ENCODE data around the gene ARL6IP4. TPM values are rescaled to one million over a fixed set of nuclear protein-coding genes. Genes with fewer than 3 reads are reported as not detected.
A peak's percentile ranks its signal among the peaks of the same experiment; 100 is the strongest.
"Not testable (repeated sequence)": the region's sequence is repeated elsewhere in the genome, so short reads cannot be mapped to it uniquely, and the experiment has no call there.

ARL6IP4 gene
- total RNA-seq, 2 donors from 2014 or later = 157 to 284 TPM

DNA sequence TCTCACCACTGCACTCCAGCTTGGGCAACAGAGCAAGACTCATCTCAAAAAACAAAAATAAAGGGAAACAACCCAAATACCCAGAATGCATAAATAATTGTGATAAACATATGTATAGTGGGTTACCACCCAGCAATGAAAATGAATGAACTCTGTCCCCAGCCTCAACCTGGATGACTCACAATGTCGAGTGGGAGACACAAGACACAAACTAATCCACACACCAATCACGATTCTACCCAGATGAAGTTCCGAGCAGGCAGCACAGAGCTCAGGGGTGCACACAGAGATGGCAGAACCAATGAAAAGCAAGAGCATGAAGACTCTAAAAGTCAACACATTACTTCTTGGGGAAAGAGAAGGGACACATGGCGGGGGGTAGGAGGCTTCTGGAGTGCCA, 41.4 kb upstream of the ARL6IP4 start:
- no peaks in the 10 kb centered on the region for H3K27me3 ChIP-seq
- H3K9me3 ChIP-seq = no peaks in the 10 kb centered on the region
- no peak overlapping the region for H3K4me3 ChIP-seq
- no peak for TF ChIP-seq CTCF (IDR thresholded peaks at IDR 0.05)
- H3K36me3 ChIP-seq = no peaks in the 10 kb centered on the region
- no peak for DNase-seq (ENCODE audit: low spot score)
- peaks cover 0 to 20% of the 10 kb centered on the region in 2 donors for H3K4me1 ChIP-seq
- no peak overlapping the region for H3K27ac ChIP-seq

GRCh38 chr12:122941351-122941750, 39.1 kb upstream of the ARL6IP4 start:
- H3K27me3 ChIP-seq; H3K36me3 ChIP-seq; DNase-seq (ENCODE audit: low spot score); H3K9me3 ChIP-seq; H3K4me3 ChIP-seq; H3K27ac ChIP-seq: not testable (repeated sequence)
- peaks cover 0 to 42% of the 10 kb centered on the region in 2 donors for H3K4me1 ChIP-seq

DNA sequence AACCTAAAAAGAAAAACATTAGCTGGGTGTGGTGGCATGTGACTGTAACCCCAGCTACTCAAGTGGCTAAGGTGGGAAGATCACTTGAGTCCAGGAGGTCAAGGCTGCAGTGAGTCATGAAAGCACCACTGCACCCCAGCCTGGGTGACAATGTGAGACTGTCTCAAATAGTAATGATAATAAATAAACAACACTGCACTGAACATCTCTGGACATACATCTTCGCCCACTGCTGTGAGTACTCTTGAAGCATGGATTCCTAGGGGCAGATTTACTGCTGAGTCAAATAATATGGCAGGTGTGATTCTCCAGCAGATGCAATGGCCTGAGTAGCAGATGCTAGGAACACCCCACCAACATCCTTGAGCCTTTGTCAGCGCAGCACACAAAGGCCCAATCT, 37.8 kb upstream of the ARL6IP4 start:
- H3K4me1 ChIP-seq = peaks cover 0 to 54% of the 10 kb centered on the region in 2 donors
- H3K36me3 ChIP-seq = no peaks in the 10 kb centered on the region
- no peak for DNase-seq (ENCODE audit: low spot score)
- no peaks in the 10 kb centered on the region for H3K9me3 ChIP-seq
- TF ChIP-seq CTCF (IDR thresholded peaks at IDR 0.05) = no peak
- no peak overlapping the region for H3K4me3 ChIP-seq
- H3K27ac ChIP-seq = peak overlapping the region in 1 of 2 donors; percentile 38
- no peaks in the 10 kb centered on the region for H3K27me3 ChIP-seq

- Histone ChIP-seq H3K9me3 (no peaks in the 10 kb centered on the region), H3K4me1 (peaks cover 0 to 60% of the 10 kb centered on the region in 2 donors), H3K27ac (peak overlapping the region; percentile 23 to 38), H3K27me3 (no peaks in the 10 kb centered on the region), H3K4me3 (no peak overlapping the region), H3K36me3 (no peaks in the 10 kb centered on the region)
- no peak for DNase-seq (ENCODE audit: low spot score)
- TF ChIP-seq CTCF (IDR thresholded peaks at IDR 0.05) = no peak
Measured at GRCh38 chr12:122943196-122943595, 37.3 kb upstream of the ARL6IP4 start.

DNA sequence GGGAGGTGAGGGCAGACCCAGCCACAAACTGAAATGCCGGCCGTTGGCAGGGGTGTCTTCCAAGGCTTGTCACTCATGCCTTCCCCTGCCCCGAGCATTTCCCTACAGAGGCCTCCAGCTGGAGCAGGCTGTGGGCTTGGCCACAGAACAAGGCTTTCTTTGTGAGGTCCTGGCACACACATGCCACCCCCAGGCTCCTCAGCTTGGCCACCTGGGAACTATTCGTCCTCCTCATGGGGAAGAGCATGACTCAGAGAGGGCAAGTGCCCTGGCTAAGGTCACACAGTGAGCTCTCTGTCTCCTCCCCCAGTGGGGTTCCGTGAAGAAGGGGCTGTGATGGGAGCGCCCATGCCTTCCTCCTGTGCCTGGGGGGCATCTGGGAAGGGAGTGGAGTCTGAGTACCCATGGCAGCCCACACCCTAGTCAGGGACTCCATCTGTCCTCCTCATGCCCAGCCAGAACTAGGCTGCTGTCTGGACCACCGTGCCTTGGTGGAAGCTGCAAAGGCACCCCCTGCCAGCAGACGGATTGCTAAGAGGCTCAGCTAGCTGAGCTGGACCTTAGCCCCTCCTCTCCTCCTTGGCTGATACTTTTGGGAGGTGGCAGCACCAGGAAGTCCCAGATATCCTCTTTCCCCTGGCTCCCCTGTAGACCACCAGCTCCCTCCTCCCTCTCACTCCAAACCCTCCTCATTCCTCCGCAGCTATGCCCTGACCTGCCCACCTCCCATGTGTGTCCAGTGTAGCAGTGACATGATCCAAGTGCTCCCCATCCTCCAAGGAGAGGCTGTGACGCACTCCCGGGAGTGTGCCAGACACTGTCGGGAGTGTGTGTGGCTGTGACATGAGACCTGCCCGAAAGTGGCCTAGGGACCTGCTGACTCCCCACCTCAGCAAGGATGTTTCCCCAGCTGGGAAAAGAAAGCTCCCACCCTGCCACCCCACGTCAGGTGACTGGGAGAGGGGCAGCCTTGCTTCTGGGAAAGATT, 35.6 kb upstream of the ARL6IP4 start:
- DNase-seq (ENCODE audit: low spot score) = no peak
- no peak overlapping the region for H3K27ac ChIP-seq
- no peak overlapping the region for H3K4me3 ChIP-seq
- no peaks in the 10 kb centered on the region for H3K9me3 ChIP-seq
- no peaks in the 10 kb centered on the region for H3K27me3 ChIP-seq
- H3K4me1 ChIP-seq = peaks cover 0 to 62% of the 10 kb centered on the region in 2 donors
- TF ChIP-seq CTCF (IDR thresholded peaks at IDR 0.05) = no peak
- no peaks in the 10 kb centered on the region for H3K36me3 ChIP-seq

DNA sequence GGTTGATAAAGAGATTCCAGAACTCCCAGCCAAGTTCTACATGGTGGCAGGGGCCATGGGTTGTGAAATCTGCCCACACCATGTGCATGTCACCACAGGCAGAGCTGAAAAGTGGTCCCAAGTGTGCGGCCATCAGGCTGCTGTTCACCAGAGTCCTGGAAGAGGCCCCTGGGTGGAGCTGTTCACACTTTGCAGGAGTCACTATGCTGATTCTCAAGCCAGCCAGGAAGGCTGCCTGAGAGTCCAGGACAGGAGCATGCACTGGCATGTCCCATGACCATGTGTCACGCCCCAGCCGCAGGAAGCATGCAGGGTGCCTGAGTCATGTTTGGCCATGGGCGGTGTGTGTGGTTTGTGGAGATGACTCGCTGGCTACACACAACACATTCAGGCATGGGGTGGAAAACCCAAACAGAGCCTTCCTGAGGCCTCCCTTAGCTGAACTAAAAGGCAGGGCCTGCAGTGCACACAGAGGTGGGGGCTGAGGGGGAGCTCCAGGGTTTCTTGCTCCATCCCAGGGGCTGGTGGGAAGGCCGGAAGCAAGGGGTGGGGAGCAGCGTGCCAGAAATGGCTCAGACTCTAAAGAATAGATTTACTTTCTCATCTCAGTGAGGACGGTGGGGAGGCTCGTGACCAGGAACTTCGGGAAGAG, 33.7 kb upstream of the ARL6IP4 start:
- no peaks in the 10 kb centered on the region for H3K36me3 ChIP-seq
- DNase-seq (ENCODE audit: low spot score) = peak; percentile 96
- H3K9me3 ChIP-seq = no peaks in the 10 kb centered on the region
- TF ChIP-seq CTCF (IDR thresholded peaks at IDR 0.05) = peak in 1 of 2 donors; percentile 49
- H3K4me1 ChIP-seq = peaks cover 0 to 53% of the 10 kb centered on the region in 2 donors
- no peak overlapping the region for H3K4me3 ChIP-seq
- no peaks in the 10 kb centered on the region for H3K27me3 ChIP-seq
- peak overlapping the region; percentile 62 to 72 for H3K27ac ChIP-seq
